ENCODE measurements around the gene TCF12.

The TCF12 gene

DNA sequence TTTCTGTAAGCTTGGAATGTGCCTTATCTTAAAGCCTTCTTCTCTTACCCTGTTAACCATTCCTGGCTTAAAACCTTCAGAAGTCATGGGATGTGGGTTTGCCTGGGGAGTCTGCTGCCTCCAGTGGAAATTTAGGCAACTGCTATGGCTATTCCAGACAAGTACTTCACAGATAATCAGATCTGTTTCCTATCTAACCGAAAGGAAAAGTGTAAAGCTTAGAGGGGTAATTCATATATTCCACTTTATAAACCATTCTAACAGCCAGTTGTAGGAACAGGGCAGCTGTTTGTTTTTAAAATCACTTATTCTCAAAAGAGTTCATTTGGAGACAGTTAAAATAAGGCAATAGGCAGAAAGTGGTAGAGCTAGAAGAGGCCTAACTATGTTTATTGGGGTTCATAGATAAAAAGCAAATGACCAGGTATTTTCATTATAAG lies 219.9 kb downstream of the TCF12 start:
- TF ChIP-seq, protein P1, sequence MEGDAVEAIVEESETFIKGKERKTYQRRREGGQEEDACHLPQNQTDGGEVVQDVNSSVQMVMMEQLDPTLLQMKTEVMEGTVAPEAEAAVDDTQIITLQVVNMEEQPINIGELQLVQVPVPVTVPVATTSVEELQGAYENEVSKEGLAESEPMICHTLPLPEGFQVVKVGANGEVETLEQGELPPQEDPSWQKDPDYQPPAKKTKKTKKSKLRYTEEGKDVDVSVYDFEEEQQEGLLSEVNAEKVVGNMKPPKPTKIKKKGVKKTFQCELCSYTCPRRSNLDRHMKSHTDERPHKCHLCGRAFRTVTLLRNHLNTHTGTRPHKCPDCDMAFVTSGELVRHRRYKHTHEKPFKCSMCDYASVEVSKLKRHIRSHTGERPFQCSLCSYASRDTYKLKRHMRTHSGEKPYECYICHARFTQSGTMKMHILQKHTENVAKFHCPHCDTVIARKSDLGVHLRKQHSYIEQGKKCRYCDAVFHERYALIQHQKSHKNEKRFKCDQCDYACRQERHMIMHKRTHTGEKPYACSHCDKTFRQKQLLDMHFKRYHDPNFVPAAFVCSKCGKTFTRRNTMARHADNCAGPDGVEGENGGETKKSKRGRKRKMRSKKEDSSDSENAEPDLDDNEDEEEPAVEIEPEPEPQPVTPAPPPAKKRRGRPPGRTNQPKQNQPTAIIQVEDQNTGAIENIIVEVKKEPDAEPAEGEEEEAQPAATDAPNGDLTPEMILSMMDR (IDR thresholded peaks at IDR 0.05): peak; percentile 88

DNA sequence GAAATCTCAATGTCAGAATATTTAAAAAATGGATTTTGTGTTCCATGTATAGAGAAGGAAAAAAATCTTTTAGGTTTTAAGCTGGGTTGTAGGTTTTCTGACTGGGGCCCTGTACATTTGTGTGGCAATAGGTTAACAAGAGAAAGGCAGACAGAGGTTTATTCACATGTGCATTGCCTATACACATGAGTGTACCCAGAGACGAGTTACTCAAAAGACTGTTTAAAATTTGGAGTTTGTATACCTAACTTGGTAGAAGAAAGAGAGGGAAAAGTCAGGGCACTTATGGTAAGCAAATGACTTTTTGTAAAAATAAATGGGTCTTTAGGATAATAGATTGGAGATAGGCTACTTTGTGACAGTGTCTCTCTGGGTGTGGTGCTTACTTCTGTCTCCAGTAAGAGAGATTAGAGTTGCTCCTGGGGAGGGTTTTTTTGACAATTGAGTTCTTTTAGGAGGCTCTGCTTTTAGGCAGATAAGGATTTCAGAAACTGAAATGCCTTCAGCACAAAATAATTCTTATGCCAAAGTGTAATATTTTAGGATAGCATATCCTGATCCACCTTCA lies 225.2 kb downstream of the TCF12 start:
- TF ChIP-seq, protein P1 (IDR thresholded peaks at IDR 0.05): no peak

DNA sequence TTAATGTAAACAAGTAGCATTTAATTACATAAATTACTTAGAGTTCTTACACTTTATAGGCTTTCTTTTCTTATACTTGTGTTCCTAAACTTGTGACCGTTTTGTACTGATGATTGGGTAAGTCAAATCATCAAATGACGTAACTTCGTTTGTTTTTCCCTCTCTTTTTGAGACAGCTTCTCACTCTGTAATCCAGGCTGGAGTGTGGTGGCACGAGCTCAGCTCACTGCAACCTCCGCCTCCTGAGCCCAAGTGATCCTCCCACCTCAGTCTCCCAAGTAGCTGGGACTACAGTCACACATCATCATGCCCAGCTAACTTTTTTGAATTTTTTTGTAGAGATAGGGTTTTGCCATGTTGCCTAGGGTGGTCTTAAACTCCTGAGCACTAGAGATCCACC lies 226.0 kb downstream of the TCF12 start:
- TF ChIP-seq, protein P1 (IDR thresholded peaks at IDR 0.05): no peak

DNA sequence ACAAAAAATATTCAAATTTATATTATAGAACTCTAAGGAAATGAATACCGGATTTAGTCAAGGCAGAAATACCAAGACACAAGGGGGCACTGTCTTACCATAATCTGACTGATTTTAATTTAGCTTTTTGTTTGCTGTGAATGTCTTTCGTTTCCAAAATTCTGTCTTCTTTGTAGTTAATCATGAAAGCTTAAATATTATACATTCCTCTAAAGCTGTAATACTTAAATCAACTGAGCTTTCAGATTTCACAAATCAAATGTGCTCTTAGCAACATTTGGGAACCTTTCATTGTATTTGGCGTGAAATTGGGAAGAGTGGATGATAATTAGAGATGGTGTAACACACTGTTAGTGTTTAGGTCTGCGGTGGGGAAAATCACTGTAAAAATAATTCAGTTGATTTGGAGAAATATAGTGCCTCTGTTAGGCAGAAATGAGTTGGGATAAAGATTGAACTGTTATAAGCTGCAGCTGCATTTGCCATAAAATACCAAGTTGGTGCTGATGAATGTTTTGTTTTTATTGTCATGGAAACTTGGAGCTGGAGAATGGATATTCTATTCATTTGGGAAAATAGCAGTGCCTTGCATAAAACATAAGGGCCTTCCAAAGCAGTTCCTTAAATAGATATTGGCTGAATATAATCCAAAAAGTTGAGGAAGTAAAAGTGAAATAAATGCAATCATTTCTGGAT lies 228.2 kb downstream of the TCF12 start:
- TF ChIP-seq, protein P1 (IDR thresholded peaks at IDR 0.05): peak; percentile 80

DNA sequence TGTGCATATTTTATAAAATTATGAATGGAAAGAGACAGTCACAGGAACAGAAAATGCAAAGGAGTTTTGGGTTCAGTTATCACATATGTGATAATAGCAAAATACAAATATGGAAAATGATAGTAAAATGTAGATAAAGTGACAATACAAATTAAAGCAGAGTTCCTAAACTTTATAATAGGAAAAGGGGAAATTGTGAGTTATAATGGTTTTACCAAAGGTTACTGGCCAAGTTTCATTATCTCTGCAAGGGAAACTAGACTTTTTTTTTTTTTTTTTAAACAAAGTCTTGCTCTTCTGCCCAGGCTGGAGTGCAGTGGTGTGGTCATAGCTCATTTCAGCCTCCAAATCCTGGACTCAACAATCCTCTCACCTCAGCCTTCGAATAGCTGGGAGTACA lies 229.2 kb downstream of the TCF12 start:
- TF ChIP-seq, protein P1 (IDR thresholded peaks at IDR 0.05): no peak

DNA sequence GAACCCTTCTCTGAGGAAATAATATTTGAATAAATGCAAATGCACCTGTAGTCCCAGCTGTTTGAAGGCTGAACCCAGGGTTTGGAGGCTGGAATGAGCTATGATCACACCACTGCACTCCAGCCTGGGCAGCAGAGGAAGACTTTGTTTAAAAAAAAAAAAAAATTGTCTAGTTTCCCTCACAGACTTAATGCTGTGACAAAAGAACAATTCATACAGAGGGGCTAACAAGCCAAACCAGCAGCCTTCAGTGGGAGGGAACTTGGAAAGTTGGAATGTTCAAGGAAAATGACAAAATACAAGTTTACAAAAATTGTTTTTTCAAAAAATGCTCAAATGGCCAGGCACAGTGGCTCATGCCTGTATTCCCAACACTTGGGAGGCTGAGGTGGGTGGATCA lies 229.8 kb downstream of the TCF12 start:
- TF ChIP-seq, protein P1 (IDR thresholded peaks at IDR 0.05): no peak

DNA sequence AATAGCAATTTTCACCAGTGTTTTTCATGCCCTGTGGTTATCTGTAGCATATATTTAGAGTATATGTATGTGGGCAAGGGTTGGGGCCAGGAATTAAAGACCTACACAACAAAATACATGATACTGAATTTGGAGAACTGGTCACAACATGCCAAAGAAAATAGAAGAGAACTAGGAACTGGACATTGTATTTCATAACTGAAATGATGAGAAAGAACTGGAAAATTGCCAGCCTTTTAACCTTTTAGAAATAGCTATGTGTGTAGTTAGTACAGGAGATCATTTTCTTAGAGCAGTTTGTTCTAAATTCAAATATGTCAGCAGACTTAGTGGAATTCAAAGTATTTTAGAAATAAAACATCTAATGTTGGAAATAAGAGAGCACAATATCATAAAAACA lies 230.8 kb downstream of the TCF12 start:
- TF ChIP-seq, protein P1 (IDR thresholded peaks at IDR 0.05): no peak

All from LNCAP (cell line).